Measurements from ENCODE around the gene JAK1.
A peak's percentile ranks its signal among the peaks of the same experiment; 100 is the strongest.

Gene JAK1

GRCh38 chr1:64864018-64864940 lies 102.1 kb downstream of the JAK1 start:
- DNase-seq (ENCODE audit: low read depth), result peak; percentile 31

DNA sequence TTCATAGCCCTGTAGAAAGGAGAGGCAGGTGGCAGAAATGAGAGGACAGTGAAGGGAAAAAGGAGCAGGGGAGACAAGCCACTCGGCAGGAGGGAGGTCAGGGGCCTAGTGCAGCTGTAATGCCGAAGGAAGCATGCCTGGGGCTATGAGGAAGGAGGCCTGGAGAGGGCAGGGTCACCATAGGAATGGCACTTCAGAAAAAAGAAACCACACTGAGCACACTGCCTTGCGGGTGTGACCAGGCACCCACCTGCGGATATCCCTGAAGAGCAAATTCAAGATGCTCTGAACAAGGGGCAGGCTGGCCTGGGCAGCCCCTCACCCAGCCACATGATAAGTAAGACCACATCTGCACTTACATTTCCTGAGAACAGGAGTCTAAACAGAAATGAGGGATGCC lies 104.7 kb downstream of the JAK1 start:
- DNase-seq (ENCODE audit: low read depth), result no peak

DNA sequence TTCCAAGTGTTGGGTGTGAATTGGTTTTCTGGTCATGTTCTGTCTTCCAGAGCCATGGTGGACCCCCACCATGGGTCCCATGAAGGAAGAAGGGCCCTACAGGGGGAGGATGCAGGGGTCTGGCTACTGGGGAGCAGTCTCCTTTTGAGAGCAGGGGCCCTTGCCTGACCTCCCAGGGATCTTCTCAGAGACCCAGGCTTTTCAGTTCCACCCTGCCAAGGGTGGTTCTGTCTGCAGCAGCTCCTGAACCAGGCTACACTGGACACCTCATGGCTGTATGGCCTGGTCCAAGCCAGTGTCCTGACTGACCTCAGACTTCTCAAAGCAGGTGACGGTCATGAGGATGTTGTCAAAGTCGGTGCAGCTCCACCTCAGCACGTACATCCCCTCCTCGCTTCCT lies 109.0 kb downstream of the JAK1 start:
- DNase-seq (ENCODE audit: low read depth), result no peak

DNA sequence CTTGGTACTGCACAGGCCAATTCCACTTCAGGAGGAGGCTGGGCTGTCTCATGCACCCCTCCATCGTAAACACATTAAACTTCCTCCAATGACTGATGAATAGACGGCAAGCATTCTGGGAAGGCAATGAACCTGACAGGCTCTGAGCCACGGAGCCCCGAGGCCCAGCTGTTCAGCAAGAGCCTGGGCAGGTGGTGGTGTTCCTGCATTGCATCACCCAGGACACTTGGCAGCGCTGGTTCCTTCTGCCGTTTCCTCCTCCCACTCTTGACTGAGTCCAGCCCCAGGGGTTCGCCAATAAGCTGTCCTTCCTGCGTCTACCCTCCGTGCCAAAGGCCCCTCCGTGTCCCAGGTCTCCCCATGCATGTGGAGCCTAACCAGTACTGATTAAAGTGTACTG lies 109.8 kb downstream of the JAK1 start:
- no peak for DNase-seq (ENCODE audit: low read depth)

DNA sequence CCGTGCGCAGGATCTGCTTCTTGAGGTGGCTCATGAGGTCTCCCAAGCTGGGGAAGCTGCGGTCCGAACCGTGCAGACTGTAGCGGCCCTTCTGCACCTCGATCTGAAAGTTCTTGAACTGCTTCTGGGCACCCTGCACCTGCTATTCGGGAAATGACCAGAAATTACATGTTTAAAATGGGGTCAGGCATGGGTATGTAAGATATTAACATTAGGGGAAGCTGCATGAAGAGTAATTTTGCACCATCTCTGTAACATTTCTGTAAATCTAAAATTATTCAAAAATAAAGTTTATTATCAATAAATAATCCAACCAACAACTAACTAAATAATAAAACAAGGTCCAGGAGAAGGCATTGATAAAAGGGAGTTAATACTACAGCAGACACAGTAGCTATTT lies 110.8 kb downstream of the JAK1 start:
- DNase-seq (ENCODE audit: low read depth), result no peak

DNA sequence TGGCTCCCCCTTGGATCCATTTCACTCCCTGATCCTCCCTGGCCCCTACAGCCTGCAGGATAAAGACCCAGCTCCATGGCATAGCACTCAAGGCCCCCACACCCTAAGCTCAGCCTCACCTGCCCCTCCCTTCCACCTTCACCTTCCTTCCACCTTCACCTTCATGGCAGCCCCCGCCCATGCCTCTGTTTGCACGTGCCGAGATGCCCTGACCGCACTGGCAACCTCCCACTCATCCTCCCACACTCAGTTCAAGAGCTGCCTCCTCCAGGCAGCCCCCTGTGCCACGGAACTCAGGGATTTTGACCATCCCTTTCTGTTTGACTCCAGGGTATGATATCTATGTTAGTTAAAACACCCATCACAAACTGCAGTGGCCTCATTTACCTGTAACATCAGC lies 111.7 kb downstream of the JAK1 start:
- no peak for DNase-seq (ENCODE audit: low read depth)

DNA sequence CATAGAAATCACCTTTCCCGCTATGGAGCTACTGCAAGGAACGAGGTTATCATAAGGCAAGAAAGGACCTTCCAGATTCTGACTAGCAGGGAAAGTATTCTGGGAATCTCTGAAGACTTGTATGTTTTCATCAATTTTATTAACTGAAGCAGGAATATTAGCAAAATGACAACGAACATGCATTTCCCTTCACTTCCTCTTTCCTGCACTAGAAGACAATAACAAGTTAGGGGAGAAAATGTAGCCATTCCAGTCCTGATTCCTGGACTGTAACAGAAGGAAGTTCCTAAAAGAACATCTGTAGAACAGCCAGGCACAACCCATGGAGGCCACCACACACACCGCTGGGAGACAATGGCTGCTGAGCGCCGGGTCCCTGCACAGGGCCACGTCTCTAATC lies 114.7 kb downstream of the JAK1 start:
- DNase-seq (ENCODE audit: low read depth), result no peak

- no peak for DNase-seq (ENCODE audit: low read depth)
These were observed 115.5 kb downstream of the JAK1 start for GRCh38 chr1:64850846-64851245.

- no peak for DNase-seq (ENCODE audit: low read depth)
These were observed 116.4 kb downstream of the JAK1 start for GRCh38 chr1:64849942-64850341.

- DNase-seq (ENCODE audit: low read depth), result no peak
These were observed 117.5 kb downstream of the JAK1 start for GRCh38 chr1:64848803-64849202.

DNA sequence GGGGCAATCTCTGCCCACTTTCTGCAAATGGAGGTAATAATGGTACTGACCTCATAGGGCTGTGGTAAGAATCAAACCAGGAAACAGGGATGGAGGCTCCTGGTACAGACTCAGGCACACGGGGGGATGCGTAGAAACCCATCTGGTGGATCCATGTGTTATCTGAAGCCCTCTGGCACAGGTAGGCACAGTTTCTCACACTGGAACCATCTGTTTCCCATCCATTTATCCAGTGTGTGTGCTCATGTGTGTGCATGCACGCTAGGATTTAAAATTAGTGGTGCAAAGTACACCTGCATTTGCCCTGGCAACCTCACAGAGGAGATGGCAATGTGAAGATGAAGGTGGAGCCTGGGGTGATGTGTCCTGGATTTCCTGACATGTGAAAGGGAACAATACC lies 118.2 kb downstream of the JAK1 start:
- DNase-seq (ENCODE audit: low read depth), result no peak

DNA sequence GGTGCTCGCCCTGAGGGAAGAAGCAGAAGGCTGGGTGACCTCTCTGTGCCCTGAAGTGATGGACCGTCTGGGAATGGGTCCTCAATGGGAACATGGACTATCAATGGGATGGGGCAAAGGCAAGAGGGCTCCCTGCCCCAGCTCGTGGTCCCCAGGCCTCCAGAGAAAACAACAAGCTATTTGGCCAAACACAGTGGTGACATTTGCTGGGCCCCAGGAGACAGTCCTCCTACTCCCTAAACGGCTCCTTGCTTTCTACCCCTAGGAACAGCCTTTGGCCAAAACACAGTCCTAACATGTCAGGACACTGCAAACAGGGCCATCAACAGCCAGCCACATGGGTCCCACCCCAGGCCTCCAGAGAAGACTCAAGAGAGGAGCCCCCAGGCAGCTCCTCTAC lies 118.7 kb downstream of the JAK1 start:
- no peak for DNase-seq (ENCODE audit: low read depth)

- no peak for DNase-seq (ENCODE audit: low read depth)
These were observed 119.5 kb downstream of the JAK1 start for GRCh38 chr1:64846573-64847430.

DNA sequence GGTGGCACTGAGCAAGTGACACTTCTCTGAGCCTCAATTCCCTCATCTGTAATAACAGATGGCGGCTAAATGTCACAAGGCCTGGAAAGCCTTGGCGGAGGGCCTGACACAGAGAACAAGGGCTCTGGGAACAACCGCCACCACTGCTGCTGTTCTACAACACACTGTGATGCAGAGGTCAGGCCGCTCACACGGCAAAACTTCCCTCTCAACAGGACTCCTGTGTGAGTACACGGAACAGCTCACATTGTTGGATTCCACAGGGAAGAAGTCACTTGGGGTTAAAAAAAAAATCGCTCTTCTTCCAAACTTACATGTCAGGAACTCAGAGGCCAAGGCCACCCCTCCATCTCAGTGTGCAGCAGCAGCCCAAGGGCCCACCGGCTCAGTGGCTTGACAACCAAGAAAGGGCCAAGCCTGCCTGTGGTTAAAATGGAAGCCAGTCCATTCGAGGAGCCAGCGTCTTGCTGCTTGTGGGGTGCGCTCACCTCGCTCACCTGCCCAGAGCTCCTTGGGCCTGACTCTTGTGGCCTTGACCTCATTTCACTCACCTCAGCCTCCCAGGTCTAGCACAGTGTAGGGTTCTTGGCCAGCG lies 120.4 kb downstream of the JAK1 start:
- no peak for DNase-seq (ENCODE audit: low read depth)

DNA sequence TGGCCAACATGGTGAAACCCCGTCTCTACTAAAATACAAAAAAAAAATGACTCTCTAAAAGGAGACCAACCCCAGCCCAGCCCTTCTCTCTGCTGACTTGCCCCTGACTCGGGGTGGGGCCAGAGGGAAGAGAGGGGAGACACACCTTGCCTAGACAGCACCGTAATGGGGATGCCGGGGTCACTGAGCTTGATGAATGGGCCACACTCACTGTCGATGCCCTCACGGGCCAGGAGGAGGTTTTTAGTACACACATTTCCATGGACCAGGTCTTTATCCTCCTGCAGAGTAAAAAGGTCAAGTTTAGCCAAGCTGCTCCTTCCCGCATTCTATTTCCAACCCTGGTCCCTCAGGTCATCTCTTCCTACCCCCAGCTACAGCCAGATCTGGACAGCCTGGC lies 121.7 kb downstream of the JAK1 start:
- no peak for DNase-seq (ENCODE audit: low read depth)

GRCh38 chr1:64844175-64844574 lies 122.2 kb downstream of the JAK1 start:
- DNase-seq (ENCODE audit: low read depth), result no peak

- DNase-seq (ENCODE audit: low read depth), result no peak
These were observed 122.7 kb downstream of the JAK1 start for GRCh38 chr1:64843675-64844074.

DNA sequence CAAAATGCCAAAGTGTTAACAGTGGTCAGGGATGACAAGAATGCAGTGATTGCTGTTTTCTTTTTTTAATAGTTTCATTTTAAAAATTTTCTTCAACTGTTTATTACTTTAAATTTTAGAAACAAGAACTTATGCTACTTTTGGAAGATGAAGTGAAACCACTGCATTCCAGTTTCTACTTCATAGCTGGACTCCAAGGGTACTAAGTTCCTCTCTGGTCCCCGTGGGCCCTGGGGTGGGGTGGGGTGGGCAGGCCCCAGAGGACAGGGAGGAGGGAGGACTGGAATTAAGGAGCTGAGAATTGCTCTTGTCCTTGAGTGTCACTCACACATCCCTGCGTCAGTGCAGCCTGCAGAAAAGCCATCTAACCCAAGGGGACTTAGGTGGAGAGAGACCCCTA lies 124.1 kb downstream of the JAK1 start:
- no peak for DNase-seq (ENCODE audit: low read depth)

DNA sequence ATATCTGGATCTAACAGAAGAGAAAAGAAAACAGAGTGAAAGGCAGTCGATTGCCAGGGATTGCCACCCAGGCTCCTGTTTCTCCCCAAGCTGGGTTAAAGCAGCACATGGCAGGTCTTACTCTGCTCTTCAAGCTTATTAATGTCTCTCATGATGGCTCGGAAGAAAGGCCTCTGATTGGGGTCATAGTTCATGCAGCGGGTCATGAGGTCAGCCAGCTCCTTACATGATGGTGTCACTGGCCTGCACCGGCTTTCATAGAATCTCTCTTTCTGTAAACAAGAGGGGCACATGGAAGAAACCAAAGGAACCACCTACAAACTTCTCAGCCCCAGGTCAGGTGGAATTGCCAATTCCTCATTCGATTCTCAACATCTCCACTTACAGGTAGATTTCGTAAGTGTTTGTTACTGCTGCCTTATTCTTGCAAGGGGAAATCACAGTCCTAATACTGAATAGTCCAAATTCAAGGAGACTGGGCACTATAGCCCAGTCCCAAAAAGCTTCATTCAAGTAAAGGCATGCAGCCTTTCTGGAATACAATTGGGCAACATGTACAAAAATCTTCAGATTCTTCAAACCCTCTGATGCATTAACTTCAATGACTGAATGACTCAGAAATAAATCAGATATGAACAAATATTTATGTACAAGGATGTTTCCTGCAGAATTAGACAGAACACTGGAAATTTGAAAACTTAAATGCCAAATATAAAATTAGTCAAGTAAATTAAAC lies 124.9 kb downstream of the JAK1 start:
- DNase-seq (ENCODE audit: low read depth), result no peak

DNA sequence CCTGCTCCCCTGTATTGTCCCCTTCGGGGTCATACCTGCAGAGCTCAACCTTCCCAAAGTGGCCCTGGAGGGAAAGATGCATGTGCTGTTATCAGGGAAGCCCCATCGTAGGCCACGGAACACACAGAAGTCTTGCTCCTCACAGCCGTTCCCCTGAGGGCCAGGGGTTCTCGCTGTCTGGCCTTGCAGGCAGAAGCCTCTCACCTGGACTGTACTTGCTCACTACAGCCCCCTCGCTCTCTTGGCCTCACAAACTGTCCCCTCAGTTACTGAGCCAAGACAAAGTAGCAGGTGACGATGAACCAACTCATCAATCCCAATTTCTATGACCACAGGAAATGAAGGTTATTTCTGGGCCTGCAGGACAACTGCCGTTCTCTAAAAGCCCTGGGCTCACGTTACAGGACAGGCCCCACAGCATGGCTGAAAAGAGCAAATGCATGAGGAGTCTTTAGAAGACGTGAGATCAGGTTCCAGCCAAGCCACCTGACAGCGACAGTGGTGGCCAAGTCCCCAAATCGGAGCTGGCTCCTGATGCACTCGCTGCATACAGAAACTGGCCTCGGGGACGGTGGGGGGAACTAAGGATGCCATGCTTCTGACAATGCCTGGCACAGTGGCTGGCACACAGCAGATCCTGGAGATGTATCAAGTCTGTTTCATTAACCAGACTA lies 126.5 kb downstream of the JAK1 start:
- DNase-seq (ENCODE audit: low read depth), result no peak

DNA sequence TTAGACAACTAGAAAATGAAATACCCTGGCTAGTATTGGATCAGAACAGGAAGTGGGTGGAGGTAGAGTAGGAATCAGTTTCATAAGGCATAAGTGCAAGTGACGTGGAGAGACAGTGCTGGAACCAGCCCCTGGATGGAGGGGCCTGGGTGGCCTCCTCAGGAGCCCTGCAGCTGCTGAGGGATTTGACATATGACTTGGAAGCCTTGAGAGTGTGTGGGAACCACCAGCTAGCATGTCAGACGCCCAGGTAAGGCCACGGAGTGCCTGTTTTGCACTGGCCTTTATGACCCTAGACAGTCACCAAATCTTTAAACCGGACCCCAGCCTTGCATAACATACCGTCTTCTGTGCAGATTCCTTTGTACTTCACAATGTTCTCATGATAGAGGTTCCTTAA lies 127.1 kb downstream of the JAK1 start:
- no peak for DNase-seq (ENCODE audit: low read depth)

GRCh38 chr1:64838486-64838885 lies 127.9 kb downstream of the JAK1 start:
- no peak for DNase-seq (ENCODE audit: low read depth)

Measured in activated gamma-delta T cell treated with anti-CD3 and anti-CD28 coated beads, Interleukin-2, amount 50 U/mL, for 16 hours (primary cell).